ENCODE results near the gene NFS1. TPM values are rescaled to one million over a fixed set of nuclear protein-coding genes. Genes with fewer than 3 reads are reported as not detected.
A peak's percentile ranks its signal among the peaks of the same experiment; 100 is the strongest.

The NFS1 gene
- total RNA-seq, 1 experiment from 2014 or later: 44.6 TPM

DNA sequence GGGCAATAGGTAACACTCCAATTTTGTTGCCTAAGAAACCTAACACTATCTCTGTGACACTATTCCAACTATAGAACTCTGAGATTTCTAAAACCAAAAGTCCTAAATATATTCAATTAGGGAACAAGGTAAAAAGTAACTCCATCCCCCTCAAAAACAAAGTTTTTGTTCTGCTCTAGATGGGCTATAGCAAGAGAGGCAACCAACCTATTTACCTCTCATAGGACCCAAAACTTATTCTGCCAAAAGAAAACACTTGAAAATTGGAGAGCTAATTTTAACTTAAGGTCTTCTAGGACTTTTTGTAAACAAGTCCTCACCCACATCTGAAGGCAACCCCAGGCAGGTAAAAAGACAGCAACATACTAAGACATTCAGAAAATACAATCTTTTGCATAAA, 35.2 kb upstream of the NFS1 start:
- intact Hi-C loops (cut with micrococcal nuclease; ENCODE audit: unreplicated experiment): no loop called here
- H3K27me3 Mint-ChIP-seq (ENCODE audit: unreplicated experiment): no peaks in the 10 kb centered on the region
- H3K4me1 Mint-ChIP-seq (ENCODE audit: low read depth, unreplicated experiment): peaks cover 46% of the 10 kb centered on the region
- peak overlapping the region; percentile 3 for H3K4me3 Mint-ChIP-seq (ENCODE audit: low read depth, unreplicated experiment)
- no TSS peak for BruUV-seq (replicated peaks)
- no peaks in the 10 kb centered on the region for H3K9me3 Mint-ChIP-seq (ENCODE audit: low read depth, unreplicated experiment)
- DNase-seq: no peak
- H3K27ac Mint-ChIP-seq (ENCODE audit: unreplicated experiment): peak overlapping the region; percentile 5
- TF ChIP-seq, protein P1, sequence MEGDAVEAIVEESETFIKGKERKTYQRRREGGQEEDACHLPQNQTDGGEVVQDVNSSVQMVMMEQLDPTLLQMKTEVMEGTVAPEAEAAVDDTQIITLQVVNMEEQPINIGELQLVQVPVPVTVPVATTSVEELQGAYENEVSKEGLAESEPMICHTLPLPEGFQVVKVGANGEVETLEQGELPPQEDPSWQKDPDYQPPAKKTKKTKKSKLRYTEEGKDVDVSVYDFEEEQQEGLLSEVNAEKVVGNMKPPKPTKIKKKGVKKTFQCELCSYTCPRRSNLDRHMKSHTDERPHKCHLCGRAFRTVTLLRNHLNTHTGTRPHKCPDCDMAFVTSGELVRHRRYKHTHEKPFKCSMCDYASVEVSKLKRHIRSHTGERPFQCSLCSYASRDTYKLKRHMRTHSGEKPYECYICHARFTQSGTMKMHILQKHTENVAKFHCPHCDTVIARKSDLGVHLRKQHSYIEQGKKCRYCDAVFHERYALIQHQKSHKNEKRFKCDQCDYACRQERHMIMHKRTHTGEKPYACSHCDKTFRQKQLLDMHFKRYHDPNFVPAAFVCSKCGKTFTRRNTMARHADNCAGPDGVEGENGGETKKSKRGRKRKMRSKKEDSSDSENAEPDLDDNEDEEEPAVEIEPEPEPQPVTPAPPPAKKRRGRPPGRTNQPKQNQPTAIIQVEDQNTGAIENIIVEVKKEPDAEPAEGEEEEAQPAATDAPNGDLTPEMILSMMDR (IDR thresholded peaks at IDR 0.05; ENCODE audit: unreplicated experiment): no peak
- CTCF ChIA-PET: interaction anchor here (1.3 kb wide), 1 partner anchor 58 kb away, joined by 4 read pairs; no protein-coding TSS in a partner anchor
- H3K36me3 Mint-ChIP-seq (ENCODE audit: insufficient read depth, unreplicated experiment): peaks cover 100% of the 10 kb centered on the region

DNA sequence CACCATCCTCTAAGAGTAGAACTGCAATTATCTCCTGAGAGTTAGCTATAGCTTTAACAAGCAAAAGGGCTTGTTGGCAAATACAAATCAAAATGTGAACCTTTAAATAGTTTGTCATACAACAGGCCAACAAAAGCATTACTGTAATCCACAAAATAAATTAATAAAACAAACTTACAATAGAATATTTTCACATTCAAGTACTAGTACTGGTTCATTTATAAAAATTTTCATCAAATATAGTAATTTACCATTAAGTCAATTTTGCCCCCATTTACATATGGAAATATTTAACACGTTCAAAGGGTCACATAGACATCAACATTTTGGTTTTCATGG, 33.5 kb upstream of the NFS1 start:
- BruUV-seq (replicated peaks): no TSS peak

DNA sequence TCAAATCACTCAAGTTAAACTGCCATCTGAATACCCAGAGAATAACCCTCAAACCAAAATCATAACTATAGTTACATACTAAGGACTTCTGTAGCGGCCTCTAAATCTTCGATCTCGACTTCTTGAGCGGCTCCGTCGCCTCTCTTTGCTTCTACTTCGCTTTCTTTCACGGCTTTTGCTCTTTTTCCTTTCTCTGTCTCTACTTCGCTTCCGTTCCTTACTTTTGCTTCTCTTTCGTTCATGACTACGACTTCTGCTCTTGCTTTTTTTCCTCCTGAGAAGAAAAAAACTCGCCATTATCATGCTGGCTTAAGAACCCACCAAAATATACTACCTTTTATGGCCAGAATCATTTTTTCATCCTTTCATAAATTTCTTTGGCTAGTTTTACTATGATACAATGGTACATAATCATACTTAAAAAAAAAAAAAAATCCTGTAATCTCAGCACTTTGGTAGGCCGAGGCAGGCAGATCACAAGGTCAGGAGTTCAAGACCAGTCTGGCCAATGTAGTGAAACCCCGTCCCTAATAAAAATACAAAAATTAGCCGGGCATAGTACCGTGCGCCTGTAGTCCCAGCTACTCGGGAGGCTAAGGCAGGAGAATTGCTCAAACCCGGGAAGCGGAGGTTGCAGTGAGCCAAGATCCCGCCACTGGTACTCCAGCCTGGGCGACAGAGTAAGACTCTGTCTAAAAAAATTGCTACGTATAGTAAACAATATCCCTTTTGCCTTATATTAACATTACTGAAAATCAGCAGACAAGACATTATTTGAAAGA, 32.9 kb upstream of the NFS1 start:
- H3K9me3 Mint-ChIP-seq (ENCODE audit: low read depth, unreplicated experiment): no peaks in the 10 kb centered on the region
- no peaks in the 10 kb centered on the region for H3K27me3 Mint-ChIP-seq (ENCODE audit: unreplicated experiment)
- no peak overlapping the region for H3K27ac Mint-ChIP-seq (ENCODE audit: unreplicated experiment)
- DNase-seq: no peak
- peaks cover 32% of the 10 kb centered on the region for H3K4me1 Mint-ChIP-seq (ENCODE audit: low read depth, unreplicated experiment)
- TF ChIP-seq, protein P1 (IDR thresholded peaks at IDR 0.05; ENCODE audit: unreplicated experiment): no peak
- no TSS peak for BruUV-seq (replicated peaks)
- no peak overlapping the region for H3K4me3 Mint-ChIP-seq (ENCODE audit: low read depth, unreplicated experiment)
- intact Hi-C loops (cut with micrococcal nuclease; ENCODE audit: unreplicated experiment): no loop called here
- CTCF ChIA-PET: no interaction called here
- peaks cover 96% of the 10 kb centered on the region for H3K36me3 Mint-ChIP-seq (ENCODE audit: insufficient read depth, unreplicated experiment)

More for the DNA sequence above, 33.5 kb upstream of the NFS1 start:
- no peak overlapping the region for H3K27ac Mint-ChIP-seq (ENCODE audit: unreplicated experiment)
- H3K4me3 Mint-ChIP-seq (ENCODE audit: low read depth, unreplicated experiment): no peak overlapping the region
- H3K9me3 Mint-ChIP-seq (ENCODE audit: low read depth, unreplicated experiment): no peaks in the 10 kb centered on the region
- DNase-seq: no peak
- intact Hi-C loops (cut with micrococcal nuclease; ENCODE audit: unreplicated experiment): no loop called here
- peaks cover 32% of the 10 kb centered on the region for H3K4me1 Mint-ChIP-seq (ENCODE audit: low read depth, unreplicated experiment)
- no peaks in the 10 kb centered on the region for H3K27me3 Mint-ChIP-seq (ENCODE audit: unreplicated experiment)
- CTCF ChIA-PET: interaction anchor here (0.6 kb wide), 1 partner anchor 756 kb away, joined by 4 read pairs; no protein-coding TSS in a partner anchor
- TF ChIP-seq, protein P1 (IDR thresholded peaks at IDR 0.05; ENCODE audit: unreplicated experiment): no peak
- peaks cover 96% of the 10 kb centered on the region for H3K36me3 Mint-ChIP-seq (ENCODE audit: insufficient read depth, unreplicated experiment)

DNA sequence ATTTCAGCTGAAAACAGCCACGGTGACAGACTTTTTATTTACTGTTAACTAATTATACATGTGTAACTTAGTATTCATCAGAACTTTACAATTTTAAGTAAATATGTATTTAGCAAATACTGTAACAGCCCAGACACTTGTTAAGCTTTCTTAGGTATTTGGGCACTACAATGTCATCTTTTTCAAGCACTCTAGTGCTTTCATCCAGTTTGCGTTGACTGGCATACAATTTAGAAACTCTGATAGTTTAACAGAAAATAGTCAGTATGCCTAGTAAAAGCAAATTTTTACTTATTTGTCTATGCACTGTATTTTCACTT, 32.3 kb upstream of the NFS1 start:
- CTCF ChIA-PET: interaction anchor here (1.2 kb wide), 1 partner anchor 8 kb away, joined by 4 read pairs; no protein-coding TSS in a partner anchor
- H3K4me3 Mint-ChIP-seq (ENCODE audit: low read depth, unreplicated experiment): no peak overlapping the region
- peaks cover 96% of the 10 kb centered on the region for H3K36me3 Mint-ChIP-seq (ENCODE audit: insufficient read depth, unreplicated experiment)

More for the DNA sequence above, 32.3 kb upstream of the NFS1 start:
- TF ChIP-seq, protein P1 (IDR thresholded peaks at IDR 0.05; ENCODE audit: unreplicated experiment): no peak
- peaks cover 32% of the 10 kb centered on the region for H3K4me1 Mint-ChIP-seq (ENCODE audit: low read depth, unreplicated experiment)
- no peaks in the 10 kb centered on the region for H3K27me3 Mint-ChIP-seq (ENCODE audit: unreplicated experiment)
- no TSS peak for BruUV-seq (replicated peaks)
- no peaks in the 10 kb centered on the region for H3K9me3 Mint-ChIP-seq (ENCODE audit: low read depth, unreplicated experiment)
- intact Hi-C loops (cut with micrococcal nuclease; ENCODE audit: unreplicated experiment): no loop called here
- no peak overlapping the region for H3K27ac Mint-ChIP-seq (ENCODE audit: unreplicated experiment)
- no peak for DNase-seq

All from Calu3 (cell line).